Hematopoietic multipotent progenitor cell treated with erythropoietin and hydrocortisone succinate and interleukin-3 and kit ligand, for 8 days (in vitro differentiated cells): Measurements from ENCODE around the gene RFC1.
A peak's percentile ranks its signal among the peaks of the same experiment; 100 is the strongest.
"Not testable (repeated sequence)": the region's sequence is repeated elsewhere in the genome, so short reads cannot be mapped to it uniquely, and the experiment has no call there.

Source experiments
- DNase-seq: peaks from one replicate; pipeline ENCODE4 v3.0.0-alpha.2; 2015

The RFC1 gene

DNA sequence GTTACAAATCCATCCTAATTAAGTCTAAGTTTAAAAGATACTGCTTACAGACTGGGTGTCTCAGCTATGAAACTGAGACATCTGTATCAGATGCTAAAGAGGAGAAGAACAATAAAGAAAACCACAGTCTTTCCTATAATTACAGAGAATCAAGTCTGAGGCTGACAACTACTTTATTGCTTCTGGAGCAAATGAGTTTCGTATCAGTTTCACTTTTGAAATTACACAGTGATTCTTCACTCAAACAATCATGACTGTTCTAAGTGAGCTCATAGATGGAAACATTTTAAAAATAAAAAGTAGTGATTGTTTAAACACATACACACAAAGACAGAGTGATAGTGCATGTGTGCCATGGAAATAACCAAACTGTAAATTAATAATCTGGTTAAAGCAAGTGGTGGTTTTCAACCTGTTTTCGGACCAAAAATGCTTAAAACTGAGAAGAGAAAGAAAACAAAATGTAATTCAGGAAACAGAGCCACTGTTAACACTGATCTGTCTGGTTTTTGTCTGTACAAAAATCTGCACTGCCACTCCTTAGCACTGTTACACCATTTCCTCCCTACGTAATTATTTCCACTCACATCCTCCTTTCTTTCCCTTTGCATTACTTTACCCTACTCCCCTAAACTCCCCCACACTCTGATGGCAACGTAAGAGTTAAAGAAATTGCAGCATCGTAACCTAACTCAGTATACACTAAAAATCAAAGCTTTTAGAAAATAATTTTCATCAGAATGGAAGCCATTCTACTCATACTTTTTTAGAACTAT, 12.5 kb downstream of the RFC1 start:
- peak; percentile 30 for DNase-seq

DNA sequence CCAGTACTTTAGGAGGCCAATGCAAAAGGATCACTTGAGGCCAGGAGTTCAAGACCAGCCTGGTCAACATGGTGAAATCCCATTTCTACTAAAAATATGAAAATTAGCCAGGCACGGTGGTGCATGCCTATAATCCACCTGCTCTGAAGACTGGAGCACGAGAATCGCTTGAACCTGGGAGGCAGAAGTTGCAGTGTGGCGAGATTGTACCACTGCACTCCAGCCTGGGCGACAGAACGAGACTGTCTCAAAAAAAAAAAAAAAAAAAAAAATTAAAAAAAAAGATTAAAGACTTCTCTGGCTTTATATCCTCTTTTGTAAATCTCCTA, 13.0 kb downstream of the RFC1 start:
- not testable (repeated sequence) for DNase-seq

DNA sequence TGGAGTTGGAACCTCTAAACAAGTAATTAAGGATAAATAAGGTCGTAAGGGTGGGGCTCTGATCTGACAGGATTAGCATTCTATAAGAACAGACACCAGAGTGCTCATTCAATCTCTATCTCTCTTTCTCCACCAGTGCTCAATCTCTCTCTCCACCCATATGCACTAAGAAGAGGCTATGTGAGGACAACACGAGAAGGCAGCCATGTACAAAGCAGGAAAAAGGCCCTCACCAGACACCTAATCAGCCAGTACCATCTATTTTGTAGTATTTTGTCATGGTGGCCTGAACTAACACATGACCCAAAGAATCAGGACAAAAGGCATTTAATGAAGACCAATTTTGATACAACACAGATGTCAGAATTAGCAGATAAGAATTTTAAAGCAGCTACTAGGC, 16.8 kb downstream of the RFC1 start:
- DNase-seq, result no peak

DNA sequence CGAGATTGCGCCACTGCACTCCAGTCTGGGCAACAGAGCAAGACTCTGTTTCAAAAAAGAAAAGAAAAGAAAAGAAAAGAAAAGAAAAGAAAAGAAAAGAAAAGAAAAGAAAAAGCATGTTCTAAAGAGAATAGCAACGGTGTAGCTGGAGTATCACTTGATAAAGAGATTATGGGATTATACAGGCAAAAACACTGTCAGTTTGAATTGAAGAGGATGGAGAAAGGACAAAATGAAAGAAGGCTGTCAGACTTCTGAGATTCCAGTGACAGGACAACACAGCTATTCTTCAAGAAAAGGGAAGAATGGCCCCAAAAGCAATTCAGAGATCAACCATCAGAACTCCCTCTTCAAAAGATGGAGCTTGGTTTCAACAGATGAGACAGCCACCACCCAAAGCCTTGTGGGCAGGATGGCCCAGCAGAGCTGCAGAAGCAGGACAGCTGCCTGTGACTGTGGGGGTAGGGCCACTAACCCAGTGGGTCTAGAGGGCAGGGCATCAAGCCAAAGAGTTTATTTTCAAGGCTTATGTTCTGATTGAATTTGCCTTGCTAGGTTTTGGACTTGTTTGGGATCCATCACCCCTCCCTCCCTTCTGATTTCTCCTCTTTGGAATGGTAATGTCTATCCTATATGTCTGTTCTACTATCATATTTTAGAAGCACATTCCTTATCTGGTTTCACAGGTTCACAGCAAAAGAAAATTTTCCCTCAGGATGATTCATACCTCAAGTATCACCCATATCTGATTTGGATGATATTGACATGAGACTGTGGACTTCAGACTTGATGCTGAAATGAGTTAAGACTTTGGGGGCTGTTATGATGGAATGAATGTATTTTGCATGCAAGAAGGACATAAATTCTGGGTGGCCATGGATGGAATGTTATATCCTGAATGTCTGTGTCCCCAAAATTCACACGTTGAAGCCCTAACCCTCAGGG, 17.5 kb downstream of the RFC1 start:
- DNase-seq, result no peak

DNA sequence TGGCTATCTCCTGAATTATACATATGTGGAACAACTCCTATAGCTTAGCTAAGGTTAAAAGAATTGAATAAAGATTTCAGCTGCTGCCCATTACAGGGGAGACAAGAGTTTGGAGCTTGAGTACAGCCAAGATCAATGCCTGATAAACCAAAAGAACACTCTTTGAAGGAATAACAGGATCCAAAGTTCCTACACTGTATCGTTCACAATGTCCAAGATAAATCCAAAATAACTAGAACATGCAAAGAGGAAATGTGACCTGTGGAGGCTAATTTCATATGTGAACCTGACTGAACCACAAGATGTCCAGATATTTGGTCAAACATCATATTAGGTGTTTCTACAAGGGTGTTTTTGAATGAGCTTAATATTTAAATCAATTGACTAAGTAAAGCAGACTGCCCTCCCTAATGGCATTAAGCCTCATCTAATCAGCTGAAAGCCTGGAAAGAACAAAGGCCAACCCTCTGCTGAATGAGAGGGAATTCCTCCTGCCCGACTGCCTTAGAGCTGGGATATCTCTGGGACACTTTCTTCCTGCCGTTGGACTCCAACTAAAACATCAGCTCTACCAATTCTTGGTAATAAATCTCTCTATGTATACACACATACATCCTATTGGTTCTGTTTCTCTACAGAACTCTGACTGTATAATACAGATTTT, 19.2 kb downstream of the RFC1 start:
- DNase-seq, result no peak

DNA sequence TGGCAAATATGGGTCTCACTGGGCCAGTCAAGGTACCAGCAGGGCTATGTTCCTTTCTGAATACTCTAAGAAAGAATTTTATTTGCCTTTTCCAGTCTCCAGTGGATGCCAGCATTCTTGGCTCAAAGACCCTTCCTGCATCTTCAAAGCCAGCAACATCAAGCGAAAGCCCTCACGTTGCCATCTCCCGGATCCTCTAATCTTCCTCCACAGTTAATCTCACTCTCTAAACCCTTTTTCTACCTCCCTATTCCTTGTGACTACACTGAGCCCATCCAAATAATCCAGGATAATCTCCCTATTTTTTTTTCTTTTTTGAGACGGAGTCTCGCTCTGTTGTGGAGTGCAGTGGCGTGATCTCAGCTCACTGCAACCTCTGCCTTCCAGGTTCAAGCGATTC, 23.4 kb downstream of the RFC1 start:
- DNase-seq, result no peak

DNA sequence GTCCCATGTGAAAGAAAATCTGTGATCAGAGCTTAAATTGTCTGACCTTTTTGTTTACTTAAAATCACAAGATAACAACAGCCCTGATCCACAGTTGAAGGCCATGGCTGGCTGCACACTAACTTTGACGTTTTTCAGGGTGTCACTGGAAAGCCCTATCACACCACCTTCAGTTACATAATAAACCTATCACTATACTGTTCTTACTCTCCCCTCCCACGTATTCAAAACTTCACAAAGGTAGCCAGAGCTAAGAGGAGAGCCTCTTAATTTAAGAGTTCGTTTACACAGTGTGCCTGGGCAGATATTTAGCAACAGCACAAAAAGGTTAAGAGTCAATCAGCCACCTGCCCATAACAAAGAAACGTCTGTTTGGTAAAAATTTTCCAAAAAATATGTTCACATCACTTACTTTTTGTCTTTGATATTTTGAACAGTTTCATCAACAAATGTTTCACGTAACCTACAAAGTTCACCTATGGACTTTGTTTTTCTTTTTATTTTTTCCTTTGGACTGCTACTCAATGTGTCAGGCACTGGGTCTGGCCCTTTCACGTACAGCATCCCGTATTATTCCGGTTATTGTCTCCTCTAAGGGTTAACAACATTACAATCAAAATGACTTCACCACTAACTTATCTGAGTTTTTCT, 25.0 kb downstream of the RFC1 start:
- DNase-seq, result no peak

DNA sequence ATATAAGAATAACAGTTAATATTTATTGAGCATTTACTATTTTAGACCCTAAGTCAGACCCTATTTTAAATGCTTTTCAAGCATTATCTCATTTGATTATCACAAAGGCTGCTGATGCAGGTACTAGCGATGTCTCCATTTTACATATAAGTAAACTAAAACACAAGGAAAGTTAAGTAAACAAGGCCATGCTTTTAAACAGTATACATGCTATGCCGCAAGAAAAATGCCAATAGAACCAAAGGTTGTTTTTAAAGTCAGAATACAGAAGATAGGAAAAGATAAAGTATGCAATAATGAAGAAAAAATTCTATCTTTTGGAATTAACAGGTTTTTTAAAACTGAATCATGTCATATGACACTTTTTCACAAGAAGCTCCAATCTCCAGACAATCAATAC, 26.2 kb downstream of the RFC1 start:
- no peak for DNase-seq

DNA sequence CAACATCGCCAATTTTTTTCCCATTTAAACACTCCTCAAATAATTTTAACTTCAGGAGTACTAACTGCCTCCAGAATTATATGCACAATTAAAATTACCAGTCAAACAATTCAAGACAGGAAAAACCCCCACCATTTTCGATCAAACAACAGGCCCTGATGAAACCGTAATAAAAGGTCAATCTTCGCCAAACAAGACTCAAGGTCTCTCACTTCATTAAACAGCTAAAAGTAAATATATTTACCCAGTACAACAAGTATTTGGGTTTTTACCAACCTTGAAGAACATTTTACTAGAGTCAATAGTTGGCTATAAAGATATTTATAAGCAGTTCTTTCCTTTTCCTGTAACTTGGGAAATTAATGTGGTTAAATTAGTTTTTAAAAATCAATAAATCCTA, 28.3 kb downstream of the RFC1 start:
- no peak for DNase-seq

DNA sequence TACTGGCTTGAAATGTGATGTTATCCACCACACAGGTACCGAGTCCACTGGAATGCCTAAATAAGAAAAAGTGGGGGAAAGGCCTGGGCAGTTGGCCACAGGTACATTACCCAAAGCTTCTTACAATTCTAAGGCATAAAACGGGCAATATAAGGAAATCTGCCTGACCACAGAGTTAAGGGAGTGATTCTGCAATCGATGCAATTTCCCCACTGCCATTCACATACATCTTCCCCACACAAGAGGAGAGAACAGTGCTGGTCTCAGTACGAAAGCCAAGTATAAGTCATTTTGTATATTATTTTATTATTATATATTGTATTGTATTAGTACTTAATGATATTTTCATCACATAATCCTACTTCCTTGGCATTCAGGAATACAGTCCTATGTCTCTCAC, 30.6 kb downstream of the RFC1 start:
- no peak for DNase-seq

DNA sequence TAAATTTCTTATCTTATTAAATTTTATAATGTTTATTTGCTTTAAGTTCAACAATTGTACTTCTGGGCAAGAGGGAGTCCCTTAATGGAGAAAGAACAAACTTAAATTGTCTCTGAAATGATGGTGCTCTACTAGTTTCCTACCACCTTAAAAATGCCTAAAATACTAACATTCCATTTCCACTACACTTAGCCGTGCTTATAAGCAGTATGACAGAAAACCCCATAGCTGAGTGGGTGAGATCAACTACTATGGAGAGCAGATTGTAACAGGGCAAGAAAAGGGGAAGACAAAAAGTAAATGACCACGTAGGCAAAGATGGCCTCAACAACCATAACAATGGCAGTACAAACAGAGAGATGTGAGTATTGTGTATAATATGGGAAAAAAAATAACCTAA, 35.0 kb downstream of the RFC1 start:
- no peak for DNase-seq

DNA sequence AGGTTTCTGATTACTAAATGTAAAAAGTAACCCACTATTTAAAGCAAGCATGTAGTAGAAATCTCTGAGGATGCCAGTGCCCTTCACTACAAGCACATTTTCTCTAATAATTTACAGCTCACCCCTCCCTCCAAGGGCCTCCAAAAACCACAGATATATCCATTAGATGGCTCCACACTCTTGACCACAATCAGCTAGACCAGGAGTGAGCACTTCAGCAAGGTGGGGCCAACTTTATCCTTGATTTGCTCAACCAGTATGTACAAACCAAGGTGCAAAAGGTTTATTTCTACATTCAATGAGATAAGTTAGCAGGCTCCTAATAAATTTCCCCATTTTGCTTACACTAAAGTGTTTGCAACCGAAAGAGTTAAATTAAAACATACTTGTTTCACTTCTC, 35.8 kb downstream of the RFC1 start:
- DNase-seq, result peak; percentile 48

DNA sequence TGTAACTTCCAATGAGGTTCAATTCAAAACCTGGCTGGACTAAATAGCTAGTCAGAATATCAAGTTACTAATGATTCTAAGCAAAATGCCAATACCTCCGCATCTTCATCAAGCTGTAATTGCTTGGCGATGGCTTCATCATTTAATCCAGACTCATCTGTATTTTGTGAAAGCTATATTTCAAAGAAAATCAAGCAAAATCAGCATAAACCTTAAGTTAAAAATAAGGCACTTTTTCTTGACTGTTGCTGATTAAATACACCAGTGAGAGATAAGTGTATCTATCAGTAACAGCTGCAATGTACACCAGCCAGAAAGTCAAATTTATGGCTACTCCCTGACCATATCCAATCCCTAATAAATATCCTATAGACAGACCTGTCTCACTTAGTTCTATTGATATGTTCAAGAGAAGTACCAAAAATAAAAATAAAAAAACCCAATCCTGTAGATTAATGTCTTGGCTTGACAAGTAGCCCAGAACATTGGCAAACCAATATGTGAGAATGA, 39.6 kb downstream of the RFC1 start:
- DNase-seq, result peak; percentile 62

DNA sequence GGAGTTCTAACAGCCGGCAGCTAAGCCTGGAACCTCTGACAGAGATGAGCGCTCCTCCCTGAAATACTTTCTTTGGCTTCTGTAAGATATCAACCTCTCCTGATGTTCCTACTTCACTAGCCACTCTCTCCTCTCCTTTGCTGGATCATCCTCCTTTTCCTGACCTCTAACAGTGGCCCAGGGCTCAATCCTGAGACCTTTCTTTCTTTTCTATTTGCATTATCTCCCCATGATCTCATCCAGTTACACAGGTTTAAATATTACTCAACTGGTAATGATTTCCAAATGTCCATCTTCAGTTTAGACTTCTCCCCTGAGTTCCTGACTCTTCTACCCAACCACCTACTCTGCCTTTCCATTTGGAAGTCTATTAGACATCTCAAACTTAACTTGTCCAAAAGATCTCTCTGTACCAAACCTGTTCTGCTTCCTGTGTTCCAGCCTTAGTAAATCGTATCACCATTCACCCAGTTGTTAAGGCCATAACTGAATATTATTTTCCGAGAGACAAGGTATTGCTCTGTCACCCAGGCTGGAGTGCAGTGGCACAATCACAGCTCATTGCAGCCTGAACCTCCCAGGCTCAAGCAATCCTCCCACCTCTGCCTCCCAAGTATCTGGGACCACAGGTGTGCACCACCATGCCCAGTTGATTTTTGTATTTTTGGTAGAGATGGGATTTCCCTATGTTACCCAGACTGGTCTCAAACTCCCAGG, 41.1 kb downstream of the RFC1 start:
- no peak for DNase-seq

DNA sequence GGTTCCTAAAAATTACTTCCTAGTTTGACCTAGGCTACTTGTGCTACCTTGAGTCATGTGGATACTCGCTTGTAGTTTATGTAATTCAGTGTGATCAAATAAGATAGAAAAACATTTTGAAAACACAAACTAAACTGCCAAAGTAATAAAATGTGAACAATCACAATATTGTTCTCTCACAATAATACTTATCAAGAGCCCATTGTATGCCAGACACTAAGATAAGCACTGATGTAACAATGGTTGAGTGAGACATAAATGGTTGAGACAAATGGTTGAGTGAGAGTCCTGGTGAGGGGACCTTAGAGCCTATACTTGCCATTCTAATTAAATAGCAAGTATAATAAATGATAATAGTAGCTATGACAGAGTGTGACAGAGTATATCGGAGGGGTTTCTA, 41.7 kb downstream of the RFC1 start:
- DNase-seq, result no peak

DNA sequence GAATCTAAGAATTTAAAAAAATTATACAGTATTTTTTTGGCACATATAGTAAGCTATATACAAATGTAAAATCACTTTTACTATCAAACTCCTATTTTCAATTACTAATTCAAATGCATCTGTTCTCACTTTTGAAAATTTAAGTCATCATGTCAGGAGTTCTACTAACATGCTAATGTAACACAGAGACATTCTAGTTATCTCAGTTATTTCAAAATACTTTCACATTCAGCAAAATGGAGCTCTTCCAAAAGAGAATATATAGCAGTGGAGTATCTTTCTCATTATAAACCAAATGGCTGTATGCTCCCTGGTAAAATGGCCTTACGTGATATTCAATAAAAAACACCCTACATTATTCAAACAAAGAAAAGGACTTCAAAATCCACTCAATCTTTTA, 42.3 kb downstream of the RFC1 start:
- DNase-seq, result no peak

DNA sequence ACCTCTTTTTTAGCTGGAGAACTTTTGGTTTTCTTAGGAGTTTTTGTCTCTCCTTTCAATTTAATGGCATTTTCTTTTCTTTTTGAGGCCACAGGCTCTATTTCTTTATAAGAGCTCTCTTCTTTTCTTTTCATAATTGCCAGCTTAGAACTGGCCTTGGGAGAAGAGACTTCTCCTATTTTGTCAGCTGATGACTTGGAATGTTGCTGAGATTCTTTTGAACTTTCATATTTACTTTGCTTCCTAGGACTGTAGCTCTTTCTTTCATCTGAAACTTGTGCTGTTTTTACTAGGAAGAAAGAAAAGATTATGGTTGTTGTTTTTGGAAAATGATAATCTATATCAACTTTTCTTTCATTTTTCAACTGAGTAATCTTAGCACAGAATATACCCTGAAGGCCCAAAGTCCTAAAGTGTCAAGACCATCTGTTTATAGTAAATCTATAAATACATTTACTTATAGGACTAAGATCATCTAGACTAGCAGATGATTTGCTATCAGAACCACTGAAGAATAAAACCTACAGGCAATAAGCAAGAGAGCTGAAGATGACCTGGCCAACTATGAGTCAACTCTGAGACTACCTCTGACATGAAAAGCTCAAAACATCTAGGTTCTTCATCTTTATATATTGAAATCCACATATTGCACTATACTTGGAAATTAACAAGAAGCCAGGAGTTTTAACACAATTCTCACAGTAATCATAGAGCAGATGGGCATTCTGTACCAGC, 45.6 kb downstream of the RFC1 start:
- no peak for DNase-seq

DNA sequence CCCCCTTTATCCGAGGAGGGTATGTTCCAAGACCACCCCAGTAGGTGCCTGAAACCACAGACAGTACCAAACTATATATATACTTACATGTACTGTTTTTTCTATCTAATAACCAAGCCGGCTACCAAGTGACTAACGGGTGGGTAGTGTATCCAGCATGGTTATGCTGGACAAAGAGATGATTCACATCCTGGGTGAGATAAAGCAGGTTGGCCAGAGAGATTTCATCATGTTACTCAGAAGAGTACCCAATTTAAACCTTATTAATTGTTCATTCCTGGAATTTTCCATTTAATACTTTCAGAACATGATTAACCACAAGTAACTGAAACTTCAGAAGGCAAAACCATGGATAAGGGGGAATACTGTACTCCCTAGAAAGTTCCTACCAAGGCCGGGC, 46.5 kb downstream of the RFC1 start:
- DNase-seq, result peak; percentile 70

DNA sequence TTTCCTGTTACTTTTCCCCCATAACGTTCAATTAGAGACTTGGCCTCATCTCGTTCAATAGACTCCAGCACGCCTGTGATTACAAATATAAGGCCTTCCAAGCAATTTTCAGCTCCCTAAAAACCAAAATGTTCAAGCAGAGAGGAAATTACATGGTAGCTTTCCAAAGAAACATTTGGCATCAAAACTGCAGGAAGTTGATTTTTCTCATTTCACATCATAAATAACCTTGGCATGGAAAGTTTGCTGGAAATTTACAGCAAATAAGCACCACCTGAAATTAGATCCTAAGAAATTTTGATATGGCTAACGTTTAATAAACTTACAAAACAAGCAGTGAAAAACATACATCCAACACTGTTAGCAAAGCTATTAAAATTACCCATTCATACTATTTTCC, 53.3 kb downstream of the RFC1 start:
- no peak for DNase-seq

DNA sequence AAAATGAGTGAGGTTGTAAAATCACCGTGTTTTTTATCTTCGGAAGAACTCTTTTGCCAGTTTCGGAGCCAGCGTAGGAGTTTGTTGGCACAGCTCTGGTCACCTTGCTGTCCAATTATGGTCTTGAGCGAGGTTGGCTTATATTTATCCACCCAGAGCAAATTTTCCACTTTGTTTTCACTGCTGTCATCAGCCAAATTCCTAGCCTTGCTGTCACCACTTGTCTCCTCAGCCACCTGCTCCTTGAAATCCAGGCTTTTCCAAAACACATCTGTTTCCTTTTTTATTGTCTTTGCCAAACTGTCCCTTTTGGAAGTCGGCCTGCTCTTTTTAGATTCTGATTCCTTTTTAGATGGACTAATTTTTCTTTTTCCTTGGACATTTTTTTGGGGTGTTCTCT, 57.6 kb downstream of the RFC1 start:
- DNase-seq, result no peak

DNA sequence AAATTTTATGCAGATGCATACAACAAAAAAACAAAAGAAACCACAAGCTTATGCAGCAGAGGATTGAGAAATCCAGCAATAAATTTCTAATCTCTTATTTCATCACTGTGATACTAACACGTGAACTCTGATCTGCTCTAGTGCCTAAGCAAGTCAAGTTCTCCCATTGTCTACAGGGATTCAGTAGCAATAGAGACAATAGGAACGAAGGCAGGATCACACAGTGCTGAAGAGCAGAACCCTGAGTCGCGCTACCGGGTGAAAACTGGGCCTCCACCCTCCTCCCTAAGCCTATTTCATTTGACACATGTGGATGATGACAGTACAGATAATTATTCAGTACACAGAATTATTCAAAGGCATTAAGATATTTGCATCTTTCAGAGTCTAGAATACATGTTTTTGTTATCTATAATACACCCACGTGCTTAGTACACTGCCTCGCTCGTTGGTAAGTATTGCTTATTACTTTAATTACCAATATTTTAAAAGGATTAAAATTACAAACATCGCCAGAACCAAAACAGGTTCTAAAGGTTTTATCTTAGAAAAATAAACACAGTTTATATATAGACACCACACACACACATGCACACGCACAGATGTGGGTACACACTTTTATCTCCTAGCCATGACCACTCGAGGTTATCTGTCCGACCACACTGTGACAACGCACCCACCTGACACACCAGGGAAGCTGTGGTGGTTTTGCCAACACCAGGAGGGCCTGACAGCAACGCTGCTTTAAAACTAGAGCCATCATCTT, 60.1 kb downstream of the RFC1 start:
- peak; percentile 77 for DNase-seq
